Erythroblast (primary cell): Measurements from ENCODE around the gene DNAI2.

Source experiments
- GATA1 ChIP-seq: IDR thresholded peaks from 2 replicates; pipeline ENCODE4 v1.6.1; 2011; ENCODE audit warnings: low read depth, mild to moderate bottlenecking, control low read depth, low read length, moderate library complexity
- POLR2A ChIP-seq: IDR thresholded peaks from 2 replicates; pipeline ENCODE4 v1.6.1; 2011; ENCODE audit warnings: mild to moderate bottlenecking, low read length

DNA sequence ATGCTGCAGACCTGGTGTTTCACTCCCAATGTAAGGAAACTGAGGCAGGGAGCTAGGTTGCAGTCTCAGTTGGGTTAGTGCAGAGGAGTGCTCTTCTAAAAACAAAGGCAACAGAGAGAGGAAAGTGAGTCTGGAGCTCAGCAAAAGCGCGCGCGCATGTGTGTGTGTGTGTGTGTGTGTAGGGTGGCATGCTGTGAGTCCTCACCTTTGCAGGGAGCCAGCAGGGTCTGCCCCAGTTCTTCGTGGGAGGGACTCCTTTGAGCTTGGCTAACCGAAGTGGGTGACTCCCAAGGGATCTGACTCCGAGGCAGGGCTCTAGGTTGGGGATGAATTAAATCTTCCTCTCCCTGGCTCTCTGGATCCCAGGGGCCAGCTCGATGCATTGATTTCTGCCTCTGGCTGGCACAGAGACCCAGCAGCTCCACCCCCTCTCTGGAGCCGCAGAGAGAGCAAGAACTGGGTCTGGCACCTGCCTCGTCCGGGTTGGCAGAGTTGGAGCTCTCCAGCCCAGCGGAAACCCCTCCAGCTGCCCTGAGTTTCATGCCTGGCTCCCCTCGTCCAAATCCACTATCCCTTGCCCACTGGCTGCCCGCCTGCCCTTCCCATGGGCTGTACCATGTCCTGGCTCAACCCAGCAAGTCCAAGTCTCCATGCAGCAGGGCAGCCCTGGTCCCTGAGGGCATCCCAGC, 88.9 kb downstream of the DNAI2 start:
- TF ChIP-seq POLR2A (no peak), GATA1 (no peak)
